Activated T-cell treated with anti-CD3 and anti-CD28 coated beads for 48 hours (primary cell): ENCODE measurements around the gene SCYGR1.
"Not testable (repeated sequence)": the region's sequence is repeated elsewhere in the genome, so short reads cannot be mapped to it uniquely, and the experiment has no call there.

Experiments used
- DNase-seq: peaks from one replicate; pipeline ENCODE4 v3.0.0-alpha.2; 2020; ENCODE audit warnings: low read depth

The SCYGR1 gene

DNA sequence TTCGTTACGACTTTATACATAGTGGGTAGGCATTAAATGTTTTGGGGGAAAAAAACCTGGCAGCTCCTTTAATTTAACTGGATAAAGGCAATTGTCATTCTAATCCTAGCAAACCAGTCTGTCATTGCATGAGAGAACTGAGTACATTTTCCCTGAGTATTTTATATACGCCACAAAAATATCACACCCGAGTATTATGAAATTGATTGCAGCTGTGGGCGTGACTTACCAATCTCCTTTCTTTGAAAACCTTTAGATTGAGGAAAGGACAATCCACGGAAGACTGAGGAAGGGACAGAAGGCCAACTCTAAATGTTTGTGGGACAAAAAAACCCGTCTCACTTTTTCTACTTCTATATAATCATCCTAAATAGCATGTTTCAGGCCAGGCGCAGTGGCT lies 17.7 kb downstream of the SCYGR1 start:
- no peak for DNase-seq

DNA sequence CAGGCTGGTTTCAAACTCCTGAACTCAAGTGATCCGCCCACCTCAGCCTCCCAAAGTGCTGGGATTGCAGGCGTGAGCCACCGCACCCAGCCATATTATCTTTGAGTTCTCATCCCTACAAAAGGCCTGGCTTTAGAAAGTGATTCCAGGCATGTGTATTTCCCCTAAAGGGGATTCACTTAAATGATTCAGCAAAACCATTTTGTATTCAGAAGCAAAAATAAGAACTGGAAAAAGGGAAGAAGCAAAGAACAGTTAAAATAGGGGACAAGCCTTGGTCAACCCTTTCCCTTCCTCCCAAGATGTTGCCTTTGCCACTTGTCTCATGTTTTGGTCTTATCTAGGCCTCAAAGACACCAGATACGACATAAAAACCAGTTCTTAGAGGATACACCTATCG lies 19.2 kb downstream of the SCYGR1 start:
- no peak for DNase-seq

DNA sequence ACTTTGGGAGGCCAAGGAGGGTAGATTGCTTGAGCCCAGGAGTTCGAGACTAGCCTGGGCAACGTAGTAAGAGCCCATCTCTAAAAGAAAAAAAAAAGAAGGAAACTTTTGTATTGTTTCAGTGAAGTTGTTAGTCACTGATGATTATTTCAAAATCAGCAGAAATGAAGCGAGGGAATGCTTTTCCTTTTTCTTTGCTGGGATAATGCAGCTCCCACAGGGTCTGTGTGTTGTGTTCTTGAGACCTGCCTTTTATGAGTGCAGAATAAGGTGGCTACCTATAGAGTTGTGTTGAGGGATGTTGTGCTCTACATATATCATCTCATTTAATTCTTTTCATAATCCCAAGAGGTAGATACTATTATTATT lies 20.3 kb downstream of the SCYGR1 start:
- DNase-seq: no peak

DNA sequence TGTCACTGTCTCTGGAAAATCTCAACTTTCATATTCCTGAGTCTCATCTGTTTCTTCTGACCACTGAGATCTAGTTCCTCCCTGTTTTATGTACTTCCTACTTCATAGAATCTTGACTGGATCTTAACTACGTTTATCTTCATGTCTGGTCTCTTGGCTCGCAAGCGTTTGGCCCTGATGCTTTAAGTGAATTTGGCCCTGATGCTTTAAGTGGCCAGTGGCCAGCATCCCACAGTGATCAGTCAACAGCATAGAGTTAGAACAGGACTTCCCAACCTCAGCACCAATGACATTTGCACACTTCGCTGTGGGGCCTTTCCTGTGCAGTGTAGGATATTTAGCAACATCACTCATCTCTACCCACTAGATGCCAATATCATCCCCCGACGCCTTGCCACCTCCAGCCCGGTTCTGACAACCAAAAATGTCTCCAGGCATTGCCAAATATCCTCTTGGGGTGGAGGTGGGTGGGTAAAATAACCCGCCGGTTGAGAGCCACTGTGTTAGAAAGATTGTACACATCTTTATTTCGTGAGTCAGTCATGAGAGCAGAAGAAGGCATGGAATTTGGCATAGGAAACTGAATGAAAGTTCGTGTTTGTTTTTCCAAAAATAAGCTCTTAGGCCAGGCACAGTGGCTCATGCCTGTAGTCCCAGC lies 20.9 kb downstream of the SCYGR1 start:
- DNase-seq: no peak

DNA sequence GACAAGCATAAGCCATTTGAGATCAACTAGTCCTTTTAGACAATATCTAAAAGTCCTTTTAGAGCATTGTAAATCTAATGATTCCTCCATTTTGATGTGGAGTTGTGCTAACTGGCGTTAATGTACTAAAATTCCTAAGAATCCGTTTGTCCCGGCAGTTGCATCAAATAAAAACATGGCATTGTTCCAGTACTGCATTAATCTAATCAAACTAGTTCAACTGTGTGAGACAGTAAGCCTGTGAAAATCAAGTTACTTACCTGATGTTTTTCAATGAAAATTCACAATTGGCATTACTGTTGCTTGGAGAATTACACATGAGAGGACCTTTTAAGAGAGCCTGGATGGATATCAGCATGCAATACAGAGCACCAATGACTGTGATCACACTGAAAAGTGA lies 21.9 kb downstream of the SCYGR1 start:
- no peak for DNase-seq

DNA sequence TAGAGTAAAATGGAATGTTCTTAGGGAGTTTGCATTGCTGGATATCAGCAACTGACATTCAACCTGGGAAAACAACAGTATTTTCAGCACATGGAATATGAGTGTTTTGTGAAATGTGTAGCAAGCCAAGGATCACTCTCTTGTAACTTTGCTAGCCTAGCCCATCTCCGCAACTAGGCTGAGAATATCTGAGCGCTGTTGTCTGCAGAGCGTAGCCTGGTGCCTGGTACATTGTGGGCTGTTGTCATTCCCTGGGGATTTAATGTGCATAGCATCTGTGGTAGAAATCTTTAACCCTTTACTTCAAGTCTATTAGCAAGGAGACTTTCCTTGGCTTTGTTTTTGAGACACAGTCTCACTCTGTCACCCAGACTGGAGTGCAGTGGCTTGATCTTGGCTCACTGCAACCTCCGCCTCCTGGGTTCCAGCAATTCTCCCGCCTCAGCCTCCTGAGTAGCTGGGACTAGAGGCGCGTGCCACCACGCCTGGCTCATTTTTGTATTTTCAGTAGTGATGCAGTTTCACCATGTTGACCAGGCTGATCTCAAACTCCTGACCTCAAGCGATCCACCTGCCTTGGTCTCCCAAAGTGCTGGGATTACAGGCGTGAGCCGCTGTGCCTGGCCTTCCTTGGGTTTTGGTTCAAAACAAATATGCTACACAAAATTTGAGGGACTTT lies 23.0 kb downstream of the SCYGR1 start:
- DNase-seq: not testable (repeated sequence)

DNA sequence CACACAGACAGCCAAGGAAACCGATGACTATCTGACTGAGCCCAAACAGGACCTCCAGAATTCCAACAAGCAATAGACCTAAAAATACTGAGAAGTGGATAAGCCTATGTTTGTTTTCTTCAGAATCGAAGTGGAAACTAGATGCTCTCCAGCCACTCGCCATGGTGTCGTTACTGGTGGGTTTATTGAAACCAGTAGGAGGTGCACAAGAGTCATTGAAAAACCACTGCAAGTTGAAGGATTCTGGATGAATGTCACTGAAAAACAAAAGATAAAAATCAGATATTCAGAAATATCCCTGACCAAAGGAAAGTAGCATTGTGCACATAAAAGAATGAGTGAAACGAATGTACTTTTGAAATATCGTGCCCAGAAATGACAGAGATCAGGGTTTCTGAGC lies 24.0 kb downstream of the SCYGR1 start:
- no peak for DNase-seq

DNA sequence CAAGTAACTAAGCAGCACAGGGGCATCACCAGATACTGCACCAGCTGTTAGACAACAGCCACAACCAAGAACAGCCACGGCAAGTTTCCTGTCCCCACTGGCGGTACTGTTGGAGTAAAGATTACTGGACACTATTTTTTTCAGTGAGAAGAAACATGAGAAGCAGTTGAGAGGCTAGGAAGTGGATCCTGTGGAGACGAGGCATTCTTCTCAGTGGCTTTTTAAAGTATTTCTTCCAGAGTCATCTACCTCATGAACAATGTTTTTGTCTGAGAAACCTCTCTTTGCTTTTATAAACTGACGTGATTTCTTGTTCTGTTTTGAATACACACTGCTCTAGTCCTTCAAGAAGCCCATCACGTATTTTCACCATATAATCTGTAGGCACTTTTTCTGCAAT lies 27.4 kb downstream of the SCYGR1 start:
- no peak for DNase-seq

DNA sequence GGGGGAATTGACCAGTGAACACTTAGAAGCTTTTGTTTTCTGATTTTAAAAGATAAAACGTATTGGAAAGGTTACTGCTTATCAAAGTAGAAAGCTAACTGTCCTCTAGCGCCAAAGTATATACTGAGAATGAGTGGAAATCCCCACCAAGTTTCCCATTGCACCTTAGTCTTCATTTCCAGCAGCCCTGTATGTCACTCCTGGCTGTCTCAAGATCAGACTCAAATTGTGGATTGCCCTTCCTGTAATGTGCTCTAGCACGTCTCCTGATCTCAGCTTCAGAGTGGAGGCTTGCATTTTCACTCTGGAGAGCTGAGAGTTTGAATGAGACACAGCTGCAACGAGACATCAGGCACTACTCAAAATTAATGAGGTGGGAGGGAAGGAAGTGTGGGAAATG lies 36.1 kb downstream of the SCYGR1 start:
- no peak for DNase-seq

DNA sequence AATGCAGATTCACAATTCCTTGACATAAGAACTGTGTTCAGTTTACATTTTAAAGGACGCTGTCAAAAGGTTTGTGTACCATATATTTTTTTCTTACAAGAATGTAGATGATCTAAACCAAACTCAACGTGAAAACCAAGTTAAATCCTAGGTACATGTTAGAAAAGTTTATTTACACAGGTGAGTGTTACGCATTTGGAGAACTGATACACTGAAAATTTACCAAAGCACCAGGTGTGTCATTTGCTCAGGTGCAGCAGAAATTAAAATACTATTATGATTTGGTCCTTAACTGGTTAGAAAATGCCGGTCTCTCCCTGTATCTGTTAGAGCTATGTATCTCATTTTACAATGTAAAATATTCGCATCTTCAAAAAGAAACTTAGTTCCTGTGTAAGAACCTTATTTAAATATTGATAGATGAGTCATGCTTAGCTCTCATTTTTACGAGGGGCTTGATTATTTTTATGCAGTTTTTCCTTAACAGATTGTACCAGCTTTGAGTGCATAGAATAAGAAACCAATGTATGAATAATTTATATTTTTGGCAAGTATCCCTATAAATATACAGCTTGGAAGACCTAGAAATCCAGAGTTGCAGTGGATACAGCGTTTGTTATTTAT lies 37.6 kb downstream of the SCYGR1 start:
- DNase-seq: no peak

DNA sequence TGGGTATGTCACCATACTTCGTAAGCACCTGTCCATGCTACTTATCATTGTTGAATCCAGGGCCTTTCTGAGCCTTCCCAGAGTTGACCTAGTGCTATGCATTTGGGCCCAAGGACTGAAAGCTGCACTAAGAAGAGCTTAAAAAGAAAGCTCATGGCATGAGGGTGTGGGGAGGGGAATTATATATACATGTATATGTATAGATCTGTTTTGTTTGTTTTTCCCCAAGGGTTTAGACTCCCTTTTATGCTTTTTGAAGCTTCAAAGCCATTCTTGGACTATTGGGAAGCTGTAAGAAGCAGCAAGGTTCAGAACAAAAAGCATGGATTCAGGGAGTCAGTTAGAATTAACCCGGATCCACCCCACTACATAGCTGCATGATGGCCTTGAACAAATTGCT lies 39.4 kb downstream of the SCYGR1 start:
- no peak for DNase-seq

DNA sequence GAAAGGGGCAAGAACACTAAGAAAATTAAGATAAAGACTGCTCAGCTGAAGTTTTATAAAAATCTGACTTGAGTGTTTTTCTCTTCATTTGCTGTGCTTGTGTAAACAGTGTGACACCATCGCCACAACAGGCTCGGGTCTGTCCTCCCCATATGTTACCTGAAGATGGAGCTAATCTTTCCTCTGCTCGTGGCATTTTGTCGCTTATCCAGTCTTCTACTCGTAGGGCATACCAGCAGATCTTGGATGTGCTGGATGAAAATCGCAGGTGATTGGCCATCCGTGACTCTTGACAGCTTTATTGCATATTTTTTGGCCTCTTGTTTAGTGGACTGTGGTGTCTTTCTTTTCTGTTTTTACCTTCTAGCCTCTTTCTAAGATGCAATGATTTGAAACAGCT lies 40.6 kb downstream of the SCYGR1 start:
- DNase-seq: no peak

DNA sequence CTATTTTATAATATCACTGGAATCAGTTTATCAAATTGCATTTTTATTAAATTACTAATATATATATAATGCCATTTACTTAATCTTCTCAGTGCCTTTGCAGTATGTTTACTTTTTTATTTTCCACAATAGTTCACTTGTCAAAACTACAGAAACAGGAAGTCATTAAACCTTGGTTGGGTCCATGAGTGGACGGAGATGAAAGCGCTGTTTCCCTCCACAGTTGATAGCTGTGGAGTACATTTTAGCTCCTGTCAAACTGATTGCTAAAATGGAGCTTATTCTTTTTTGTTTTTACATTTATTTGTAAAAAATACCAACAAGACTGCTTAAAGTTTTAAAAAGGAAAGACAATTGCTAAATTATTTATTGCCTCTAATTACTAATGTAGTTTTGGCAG lies 43.5 kb downstream of the SCYGR1 start:
- no peak for DNase-seq

DNA sequence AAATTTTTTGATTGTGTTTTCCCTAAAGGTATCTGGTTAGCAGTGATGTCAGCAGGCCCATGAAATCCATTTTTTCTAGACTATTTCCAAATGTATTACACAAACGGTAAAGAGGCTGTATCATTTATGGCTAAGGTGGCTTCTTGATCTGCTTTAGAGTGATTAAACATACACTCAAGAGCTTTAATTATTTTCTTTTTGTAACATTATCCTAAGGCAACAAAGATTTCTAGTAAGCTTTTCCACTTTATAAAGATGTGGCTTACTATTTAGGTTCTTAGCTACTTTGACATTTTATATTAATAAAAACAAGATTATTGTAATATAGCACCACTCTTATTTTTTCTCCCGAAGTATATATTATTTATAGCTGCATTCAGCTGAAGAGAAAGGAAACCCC lies 46.2 kb downstream of the SCYGR1 start:
- DNase-seq: no peak

DNA sequence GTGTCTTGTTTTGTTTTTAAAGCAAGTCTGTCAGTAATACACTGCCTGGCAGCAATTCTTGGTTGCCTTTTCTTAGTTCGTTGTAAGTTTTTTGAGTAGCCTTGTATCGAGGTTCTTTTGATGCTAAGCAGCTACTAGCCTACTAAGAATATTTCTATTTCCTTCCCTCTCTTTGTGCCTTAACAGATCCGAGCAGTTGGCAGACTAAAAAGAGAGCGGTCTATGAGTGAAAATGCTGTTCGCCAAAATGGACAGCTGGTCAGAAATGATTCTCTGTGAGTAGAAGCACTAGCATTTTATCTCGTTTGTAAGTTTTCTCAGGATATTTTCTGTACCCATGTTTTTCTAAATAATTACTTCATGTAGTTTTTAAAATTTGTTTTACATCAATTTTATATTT lies 47.6 kb downstream of the SCYGR1 start:
- DNase-seq: no peak

DNA sequence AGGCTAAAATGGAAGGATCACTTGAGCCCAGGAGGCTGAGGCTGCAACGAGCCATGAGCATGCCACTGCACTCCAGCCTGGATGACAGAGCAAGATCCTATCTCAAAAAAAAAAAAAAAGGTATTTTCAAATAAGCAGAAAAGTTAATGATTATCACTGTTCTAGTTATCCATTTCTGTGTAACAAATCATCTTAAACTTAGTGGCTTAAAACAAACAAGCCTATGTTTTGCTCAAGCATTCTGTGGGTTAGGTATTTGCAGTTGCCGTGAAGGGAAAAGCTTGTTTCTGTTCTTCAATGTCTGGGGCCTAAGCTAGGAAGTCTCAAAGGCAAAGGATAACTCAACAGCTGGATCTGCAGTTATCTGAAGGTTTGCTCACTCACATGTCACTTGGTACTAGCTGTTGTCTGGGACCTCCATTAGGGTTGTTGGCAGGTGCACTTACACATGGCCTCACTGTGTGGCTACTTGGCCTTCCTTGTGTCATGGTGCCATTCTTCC lies 48.6 kb downstream of the SCYGR1 start:
- no peak for DNase-seq
